Thoracic aorta (tissue), 2 donors: ENCODE results near the gene LYL1. TPM values are rescaled to one million over a fixed set of nuclear protein-coding genes. Genes with fewer than 3 reads are reported as not detected.
A peak's percentile ranks its signal among the peaks of the same experiment; 100 is the strongest.

Source experiments
- ATAC-seq: fragments of 150-250 bp; one replicate; pipeline ENCODE4 v1.8.0; 2017; ENCODE audit warnings: low read depth; ENCODE audit not compliant: insufficient number of reproducible peaks, low FRiP score
- DNase-seq: peaks from one replicate; pipeline ENCODE4 v3.0.0-alpha.2; 2020; ENCODE audit warnings: low spot score
- H3K27ac ChIP-seq, 2 donors: fragments of 200-600 bp; sonication (generic); 1 replicate in 1 of 2; 2 replicates in 1 of 2; pipeline ENCODE4 v1.5.1; 2016; ENCODE audit warnings: mild to moderate bottlenecking in 2 of 2, moderate library complexity in 2 of 2
- H3K27me3 ChIP-seq: fragments of 200-600 bp; sonication (generic); replicated peaks from 2 replicates; pipeline ENCODE4 v1.6.0; 2016; ENCODE audit warnings: mild to moderate bottlenecking; ENCODE audit not compliant: insufficient read depth
- H3K36me3 ChIP-seq: fragments of 200-600 bp; sonication (generic); one replicate; pipeline ENCODE4 v1.5.1; 2016
- H3K4me1 ChIP-seq, 2 donors: fragments of 200-600 bp; sonication (generic); 1 replicate in 1 of 2; 2 replicates in 1 of 2; pipeline versions ENCODE4 v1.5.1 to v1.6.0; 2016; ENCODE audit warnings: low read depth in 2 of 2, mild to moderate bottlenecking in 1 of 2; ENCODE audit not compliant: control insufficient read depth in 1 of 2
- H3K4me3 ChIP-seq: fragments of 200-600 bp; sonication (generic); 2 replicates; pipeline ENCODE4 v1.5.1; 2016; ENCODE audit warnings: mild to moderate bottlenecking
- H3K9me3 ChIP-seq: fragments of 200-600 bp; sonication (generic); 2 replicates; pipeline ENCODE4 v1.5.1; 2016
- total RNA-seq, 2 donors: library from RNA; depleted of rRNA; stranded (reverse); fragments of >200 nt; gene quantifications; one replicate each; pipeline versions ENCODE4 v1.1.0 to v1.2.3, GENCODE V29; 2016
- TF ChIP-seq, protein P1 (sequence below): fragments of 200-600 bp; sonication (generic); IDR thresholded peaks from one replicate; pipeline ENCODE4 v1.5.1; 2019; ENCODE audit warnings: antibody characterized with exemption

The LYL1 gene
- total RNA-seq, 2 donors from 2014 or later = 10.6 to 36.1 TPM

DNA sequence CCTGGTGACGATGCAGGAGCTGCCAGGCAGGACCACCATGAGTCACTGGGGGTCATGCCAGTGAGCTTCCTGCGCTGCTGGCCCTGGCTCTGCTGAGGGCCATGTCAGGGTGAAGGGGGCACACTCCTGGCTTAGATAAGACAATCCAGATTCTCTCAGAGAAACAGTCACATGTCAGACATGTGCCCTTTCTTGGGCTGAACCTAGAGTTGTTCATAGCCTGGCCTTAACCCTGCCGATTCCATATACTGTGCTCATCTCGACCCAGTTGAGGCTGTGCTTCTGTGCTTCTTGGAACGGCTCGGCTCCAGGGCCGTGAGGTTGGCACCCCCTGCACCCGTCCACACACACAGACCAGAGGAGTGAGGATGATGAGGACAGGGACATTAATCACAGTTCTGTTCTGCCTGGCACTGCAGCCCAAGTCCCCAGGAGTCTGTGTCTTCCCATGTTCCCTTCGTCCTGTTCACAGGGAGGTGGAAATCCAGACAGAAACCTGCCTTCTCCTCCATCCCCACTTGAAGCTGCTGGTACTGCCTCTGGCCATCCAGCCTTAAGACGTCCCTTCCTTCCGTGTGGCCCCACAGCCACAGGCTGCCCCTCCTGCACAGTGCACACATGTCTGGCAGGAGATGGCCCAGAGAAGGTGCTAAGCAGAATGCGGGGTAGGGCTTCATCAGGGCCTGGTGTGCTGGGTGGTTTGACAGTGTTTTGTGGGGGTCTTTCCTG lies 50.0 kb downstream of the LYL1 start:
- Histone ChIP-seq H3K27me3 (no peaks in the 10 kb centered on the region), H3K4me3 (peak overlapping the region; percentile 56), H3K9me3 (no peaks in the 10 kb centered on the region), H3K36me3 (no peaks in the 10 kb centered on the region), H3K27ac (peak overlapping the region; percentile 99 to 100), H3K4me1 (peaks cover 75 to 99% of the 10 kb centered on the region in 2 donors)
- ATAC-seq (no peak), DNase-seq (no peak)
- TF ChIP-seq, protein P1, sequence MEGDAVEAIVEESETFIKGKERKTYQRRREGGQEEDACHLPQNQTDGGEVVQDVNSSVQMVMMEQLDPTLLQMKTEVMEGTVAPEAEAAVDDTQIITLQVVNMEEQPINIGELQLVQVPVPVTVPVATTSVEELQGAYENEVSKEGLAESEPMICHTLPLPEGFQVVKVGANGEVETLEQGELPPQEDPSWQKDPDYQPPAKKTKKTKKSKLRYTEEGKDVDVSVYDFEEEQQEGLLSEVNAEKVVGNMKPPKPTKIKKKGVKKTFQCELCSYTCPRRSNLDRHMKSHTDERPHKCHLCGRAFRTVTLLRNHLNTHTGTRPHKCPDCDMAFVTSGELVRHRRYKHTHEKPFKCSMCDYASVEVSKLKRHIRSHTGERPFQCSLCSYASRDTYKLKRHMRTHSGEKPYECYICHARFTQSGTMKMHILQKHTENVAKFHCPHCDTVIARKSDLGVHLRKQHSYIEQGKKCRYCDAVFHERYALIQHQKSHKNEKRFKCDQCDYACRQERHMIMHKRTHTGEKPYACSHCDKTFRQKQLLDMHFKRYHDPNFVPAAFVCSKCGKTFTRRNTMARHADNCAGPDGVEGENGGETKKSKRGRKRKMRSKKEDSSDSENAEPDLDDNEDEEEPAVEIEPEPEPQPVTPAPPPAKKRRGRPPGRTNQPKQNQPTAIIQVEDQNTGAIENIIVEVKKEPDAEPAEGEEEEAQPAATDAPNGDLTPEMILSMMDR = no peak

GRCh38 chr19:13051557-13052165 lies 51.0 kb downstream of the LYL1 start:
- DNase-seq = no peak
- no peaks in the 10 kb centered on the region for H3K27me3 ChIP-seq
- H3K4me1 ChIP-seq = peaks cover 73 to 99% of the 10 kb centered on the region in 2 donors
- no peaks in the 10 kb centered on the region for H3K36me3 ChIP-seq
- no peaks in the 10 kb centered on the region for H3K9me3 ChIP-seq
- TF ChIP-seq, protein P1 = no peak
- H3K4me3 ChIP-seq = peak overlapping the region; percentile 56
- peak overlapping the region; percentile 99 to 100 for H3K27ac ChIP-seq
- no peak for ATAC-seq

- Histone ChIP-seq H3K9me3 (no peaks in the 10 kb centered on the region), H3K4me1 (peaks cover 66 to 99% of the 10 kb centered on the region in 2 donors), H3K4me3 (no peak overlapping the region), H3K27ac (peak overlapping the region; percentile 76 to 100), H3K36me3 (no peaks in the 10 kb centered on the region), H3K27me3 (no peaks in the 10 kb centered on the region)
- TF ChIP-seq, protein P1 = no peak
- DNase-seq (no peak), ATAC-seq (no peak)
These were observed 52.4 kb downstream of the LYL1 start for GRCh38 chr19:13050274-13050673.

Other genes starting within 250 kb of the LYL1 start
- 10 to 100 TPM; 24.0 to 53.3 TPM for gene DNASE2, start 221.4 kb downstream of the LYL1 start, total RNA-seq
- not detected for gene KLF1, start 215.7 kb downstream of the LYL1 start, total RNA-seq
- 10 to 100 TPM; 30.2 to 60.7 TPM for gene GCDH, start 211.7 kb downstream of the LYL1 start, total RNA-seq
- not detected for gene SYCE2, start 183.6 kb downstream of the LYL1 start, total RNA-seq
- gene FARSA, start 169.1 kb downstream of the LYL1 start, total RNA-seq = 10 to 100 TPM; 31.8 to 76.8 TPM
- gene CALR, start 164.2 kb downstream of the LYL1 start, total RNA-seq = 100 to 1,000 TPM; 415 to 467 TPM
- gene RAD23A, start 157.0 kb downstream of the LYL1 start, total RNA-seq = 100 to 1,000 TPM; 116 to 130 TPM
- 10 to 100 TPM; 30.2 to 42.8 TPM for gene GADD45GIP1, start 145.6 kb downstream of the LYL1 start, total RNA-seq
- gene DAND5, start 133.3 kb downstream of the LYL1 start, total RNA-seq = not detected
- gene NFIX, start 107.4 kb downstream of the LYL1 start, total RNA-seq = 100 to 1,000 TPM; 126 to 145 TPM
- gene TRMT1, start 13.9 kb upstream of the LYL1 start, total RNA-seq = 10 to 100 TPM; 35.3 to 52.3 TPM
- 10 to 100 TPM; 27.2 to 28.8 TPM for gene NACC1, start 15.4 kb upstream of the LYL1 start, total RNA-seq
- gene STX10, start 47.5 kb upstream of the LYL1 start, total RNA-seq = 10 to 100 TPM; 30.8 to 83.4 TPM
- 100 to 1,000 TPM; 125 to 440 TPM for gene IER2, start 47.6 kb upstream of the LYL1 start, total RNA-seq